GM08714 (cell line): ENCODE data around the gene ABHD1.
"Not testable (repeated sequence)": the region's sequence is repeated elsewhere in the genome, so short reads cannot be mapped to it uniquely, and the experiment has no call there.

Experiments used
- H3K4me3 ChIP-seq: fragments of 200-500 bp; sonication (Bioruptor generic); 2 replicates; pipeline ENCODE4 v1.5.1; 2014; ENCODE audit warnings: mild to moderate bottlenecking, low read length, inconsistent platforms
- ZNF274 ChIP-seq: IDR thresholded peaks from 2 replicates; pipeline ENCODE4 v1.6.1; 2012; ENCODE audit warnings: mild to moderate bottlenecking, low read depth, low read length

Gene ABHD1

GRCh38 chr2:27152102-27152795, 28.6 kb downstream of the ABHD1 start:
- H3K4me3 ChIP-seq = no peak overlapping the region
- no peak for TF ChIP-seq ZNF274

DNA sequence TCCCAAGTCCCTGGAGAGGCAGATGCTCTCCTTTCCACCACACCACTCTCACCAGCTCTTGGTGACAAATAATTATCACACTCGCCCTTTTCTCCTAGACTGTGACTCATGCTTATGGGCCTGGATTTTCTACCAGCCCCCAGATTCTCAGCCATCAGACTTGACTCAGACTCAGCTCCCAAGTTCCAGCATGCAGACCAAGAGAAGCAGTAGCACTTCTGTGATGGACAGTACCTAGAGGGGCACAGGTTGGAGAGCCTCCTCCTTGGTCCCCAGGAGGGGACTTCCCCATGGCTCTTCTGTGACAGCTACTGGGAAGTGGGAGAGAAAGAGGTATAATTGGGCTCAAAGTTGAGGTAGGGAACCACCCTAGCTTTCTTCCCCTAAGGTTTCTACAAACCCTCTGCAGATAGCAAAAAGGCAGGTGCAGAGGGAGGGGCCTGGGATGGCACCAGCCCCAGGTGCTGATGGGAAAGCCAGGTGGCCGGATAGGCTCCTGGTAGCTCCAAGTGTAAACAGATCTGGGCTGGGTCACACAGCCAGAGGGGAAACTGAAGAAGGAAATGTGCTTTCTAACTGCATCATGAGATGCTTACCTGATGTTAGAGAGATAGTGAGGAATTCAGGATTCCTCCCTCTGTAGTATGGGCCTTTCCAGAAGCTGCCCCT, 29.3 kb downstream of the ABHD1 start:
- H3K4me3 ChIP-seq = no peak overlapping the region
- TF ChIP-seq ZNF274 = no peak

DNA sequence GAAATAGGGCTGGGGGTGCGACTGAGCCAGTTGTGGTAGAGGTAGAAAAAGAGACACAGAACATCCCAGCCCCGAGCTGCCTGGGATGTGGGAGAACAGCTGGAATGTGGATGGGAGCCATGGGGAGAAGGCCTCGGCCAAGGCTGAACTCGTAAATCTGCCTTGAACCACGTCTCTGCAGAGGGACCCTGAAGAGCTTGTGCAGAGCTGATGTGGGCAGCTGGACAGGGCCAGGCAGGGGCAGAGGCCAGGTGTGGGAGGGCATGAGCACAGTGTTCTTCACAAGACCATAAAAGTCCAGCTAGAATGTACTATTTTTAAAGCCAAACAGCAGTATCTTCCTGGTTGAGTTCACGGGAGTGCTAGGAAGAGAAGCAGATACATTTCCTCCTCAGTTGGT, 30.9 kb downstream of the ABHD1 start:
- TF ChIP-seq ZNF274 = no peak
- H3K4me3 ChIP-seq = no peak overlapping the region

DNA sequence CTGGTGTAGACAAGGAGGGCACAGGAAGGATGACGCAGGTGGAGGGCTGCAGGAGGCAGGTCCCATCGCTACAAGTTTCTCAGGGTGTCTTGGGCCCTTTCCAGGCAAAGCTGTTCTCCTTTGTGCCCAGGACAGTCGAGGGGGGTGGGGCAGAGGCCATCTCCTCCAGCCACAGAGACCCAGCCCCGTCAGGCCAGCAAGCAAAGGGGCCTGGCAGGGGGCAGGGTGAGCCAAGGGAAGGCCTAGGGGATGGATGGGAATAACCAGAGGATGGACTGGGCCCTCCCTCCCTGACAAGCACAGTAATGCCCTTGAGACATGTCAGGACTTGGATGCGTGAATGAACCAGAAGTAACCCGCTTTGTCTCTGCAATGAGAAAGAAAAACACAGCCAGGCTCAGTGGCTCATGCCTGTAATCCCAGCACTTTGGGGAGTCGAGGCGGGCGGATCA, 31.5 kb downstream of the ABHD1 start:
- no peak for TF ChIP-seq ZNF274
- H3K4me3 ChIP-seq = no peak overlapping the region

GRCh38 chr2:27158468-27158867, 34.9 kb downstream of the ABHD1 start:
- no peak overlapping the region for H3K4me3 ChIP-seq
- no peak for TF ChIP-seq ZNF274

GRCh38 chr2:27159271-27159670, 35.7 kb downstream of the ABHD1 start:
- H3K4me3 ChIP-seq = no peak overlapping the region
- TF ChIP-seq ZNF274 = no peak

DNA sequence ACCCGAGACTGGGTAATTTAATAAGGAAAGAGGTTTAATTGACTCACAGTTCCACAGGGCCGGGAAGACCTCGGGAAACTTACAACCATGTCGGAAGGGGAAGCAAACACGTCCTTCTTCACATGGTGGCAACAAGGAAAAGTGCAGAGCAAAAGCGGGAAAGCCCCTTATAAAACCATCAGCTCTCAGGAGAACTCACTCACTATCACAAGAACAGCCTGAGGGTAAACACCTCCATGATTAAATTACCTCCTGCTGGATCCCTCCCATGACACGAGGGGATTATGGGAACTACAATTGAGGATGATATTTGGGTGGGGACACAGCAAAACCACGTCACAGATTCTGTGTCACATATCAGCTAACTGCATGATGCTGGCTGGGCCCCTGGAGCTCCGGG, 36.6 kb downstream of the ABHD1 start:
- no peak for TF ChIP-seq ZNF274
- no peak overlapping the region for H3K4me3 ChIP-seq

DNA sequence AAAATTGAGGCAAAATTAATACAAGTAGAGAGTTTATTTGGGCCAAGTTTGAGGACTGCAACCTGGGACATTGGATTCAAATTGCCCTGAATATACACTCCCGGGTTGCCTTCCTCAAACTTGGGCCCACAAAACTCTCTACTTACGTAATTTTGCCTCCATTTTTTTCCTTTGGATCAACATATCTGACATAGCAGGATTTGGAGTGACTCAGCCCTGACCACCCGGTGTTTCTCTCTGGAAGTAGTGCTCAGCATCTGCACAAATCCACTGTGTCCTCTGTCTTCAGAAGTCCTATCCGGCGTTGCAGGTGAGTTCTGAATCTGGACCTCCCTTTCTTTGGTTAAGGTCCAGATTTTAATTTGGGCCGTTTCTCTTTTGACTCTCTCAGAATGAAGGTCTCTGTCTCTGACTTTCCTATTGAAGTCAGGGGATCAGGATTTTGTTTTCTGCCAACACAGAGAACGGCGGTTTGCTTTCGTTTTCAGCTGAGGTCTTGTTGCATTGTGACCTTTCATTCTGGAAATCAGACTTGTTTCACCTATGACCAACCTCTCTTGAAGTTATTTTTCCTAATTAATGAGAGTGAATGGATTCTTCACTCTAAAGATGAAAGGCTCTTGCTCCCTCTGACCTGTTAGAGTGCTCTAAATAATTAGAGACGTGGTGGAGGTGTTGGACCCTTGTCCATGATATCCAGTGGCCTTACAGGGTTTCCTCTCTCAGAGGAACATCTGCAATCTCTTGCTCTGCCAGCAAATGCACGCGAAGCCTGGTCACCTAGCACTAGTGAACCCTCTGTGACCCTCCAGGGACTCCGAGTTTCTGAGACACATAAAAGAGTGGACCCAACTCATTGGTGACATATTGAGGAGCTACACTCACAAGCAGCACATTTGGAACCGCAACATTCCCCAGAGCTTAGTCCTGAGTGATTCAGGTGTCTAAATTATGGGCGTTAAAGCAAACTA, 38.8 kb downstream of the ABHD1 start:
- no peak for TF ChIP-seq ZNF274
- no peak overlapping the region for H3K4me3 ChIP-seq

DNA sequence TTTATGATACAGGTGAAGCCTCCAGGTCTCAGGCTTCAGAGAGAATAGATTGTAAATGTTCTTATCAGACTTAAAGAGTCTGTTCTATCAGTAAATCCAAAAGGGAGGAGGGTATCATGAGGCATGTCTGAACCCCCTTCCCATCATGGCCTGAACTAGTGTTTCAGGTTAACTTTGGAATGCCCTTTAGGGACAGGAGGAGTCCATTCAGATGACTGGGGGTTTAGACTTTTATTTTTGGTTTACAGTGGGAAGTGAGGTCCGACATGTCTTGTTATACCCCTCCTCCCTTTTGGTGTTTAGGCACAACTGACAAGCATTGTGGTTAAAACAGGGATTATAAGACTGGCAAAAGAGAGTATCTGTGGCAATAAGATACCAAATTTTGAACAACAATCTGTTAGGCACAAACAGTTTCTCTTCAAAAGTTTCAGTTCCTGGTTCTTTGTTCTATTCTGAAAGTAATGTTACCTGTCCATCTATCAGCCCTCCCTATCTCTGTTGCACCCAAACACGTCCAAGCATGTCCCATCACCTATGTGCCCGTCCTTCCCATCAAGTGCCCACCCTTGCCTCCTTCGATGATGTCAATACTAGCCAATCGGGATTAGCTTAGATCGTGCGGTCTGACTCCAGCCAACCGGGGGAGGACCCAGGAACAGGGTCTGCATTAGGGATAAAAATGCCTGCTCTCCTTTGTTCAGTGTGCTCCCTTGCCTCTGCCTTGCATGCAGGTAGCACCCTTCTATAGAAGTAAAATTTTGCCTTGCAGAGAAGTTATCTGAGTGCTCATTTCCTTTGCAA, 41.5 kb downstream of the ABHD1 start:
- no peak overlapping the region for H3K4me3 ChIP-seq
- TF ChIP-seq ZNF274 = no peak

GRCh38 chr2:27170581-27171337, 47.1 kb downstream of the ABHD1 start:
- no peak for TF ChIP-seq ZNF274
- H3K4me3 ChIP-seq = no peak overlapping the region

DNA sequence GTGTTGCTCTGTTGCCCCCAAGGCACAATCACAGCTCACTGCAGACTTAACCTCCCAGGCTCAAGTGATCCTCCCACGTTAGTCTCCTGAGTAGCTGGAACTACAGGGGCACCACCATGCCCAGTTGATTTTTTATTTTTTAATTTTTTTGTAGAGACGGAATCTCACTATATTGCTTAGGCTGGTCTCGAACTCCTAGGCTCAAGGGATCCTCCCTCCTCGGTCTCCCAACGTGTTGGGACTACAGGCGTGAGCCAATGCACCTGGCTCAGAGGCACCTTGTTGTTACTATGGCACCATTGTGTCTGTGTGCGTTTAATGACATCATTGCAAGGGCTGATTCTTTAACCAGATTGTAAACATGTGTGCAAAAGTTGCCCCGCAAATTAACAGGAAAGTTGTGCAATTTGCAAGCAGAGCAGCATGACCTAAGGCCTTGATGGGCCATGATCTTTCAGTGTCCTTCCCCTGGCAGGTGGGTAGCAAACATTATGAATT, 47.8 kb downstream of the ABHD1 start:
- no peak overlapping the region for H3K4me3 ChIP-seq
- no peak for TF ChIP-seq ZNF274

DNA sequence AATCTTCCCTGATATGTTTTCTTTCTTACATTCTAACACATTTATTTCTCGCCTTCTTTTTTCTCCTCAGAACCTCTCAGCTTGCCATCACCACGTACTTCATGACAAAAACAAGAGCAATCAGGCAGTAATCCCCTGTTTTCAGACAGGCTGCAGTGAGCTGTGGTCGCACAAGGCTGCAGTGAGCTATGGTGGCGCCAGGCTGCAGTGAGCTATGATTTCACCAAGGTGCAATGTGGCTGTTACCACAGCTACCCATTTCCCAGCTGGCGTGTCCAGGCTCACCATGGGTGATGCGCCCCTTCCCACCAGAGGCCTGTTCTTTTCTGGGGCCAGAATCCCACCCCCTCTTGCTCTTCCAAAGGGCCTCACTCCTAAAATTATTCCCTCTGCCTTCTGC, 51.0 kb downstream of the ABHD1 start:
- no peak for TF ChIP-seq ZNF274

GRCh38 chr2:27175330-27175729, 51.7 kb downstream of the ABHD1 start:
- TF ChIP-seq ZNF274 = no peak

More for the DNA sequence above, 51.0 kb downstream of the ABHD1 start:
- H3K4me3 ChIP-seq = no peak overlapping the region

DNA sequence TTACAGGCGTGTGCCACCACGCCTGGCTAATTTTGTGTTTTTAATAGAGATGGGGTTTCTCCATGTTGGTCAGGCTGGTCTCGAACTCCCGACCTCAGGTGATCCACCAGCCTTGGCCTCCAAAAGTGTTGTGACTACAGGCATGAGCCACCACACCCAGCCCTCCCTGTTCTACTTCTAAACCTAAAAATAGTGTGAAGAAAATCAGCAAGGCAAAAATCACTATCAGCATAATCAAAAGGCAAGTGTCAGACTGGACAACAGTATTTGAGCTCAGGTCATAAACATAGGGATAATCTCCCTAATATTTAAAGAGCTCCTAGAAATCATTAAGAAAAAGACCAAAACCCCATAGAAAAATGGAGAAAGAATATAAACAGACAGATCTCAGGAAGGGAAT, 52.2 kb downstream of the ABHD1 start:
- H3K4me3 ChIP-seq = not testable (repeated sequence)

More at GRCh38 chr2:27175330-27175729, 51.7 kb downstream of the ABHD1 start:
- H3K4me3 ChIP-seq = no peak overlapping the region
